HG03196 (cell line): ENCODE data around the gene GRK1.

ENCODE experiments used
- ATAC-seq: cut with Tn5 transposase; IDR thresholded peaks from one replicate; pipeline ENCODE4 v1.9.1; 2021; ENCODE audit not compliant: unreplicated experiment

The GRK1 gene

DNA sequence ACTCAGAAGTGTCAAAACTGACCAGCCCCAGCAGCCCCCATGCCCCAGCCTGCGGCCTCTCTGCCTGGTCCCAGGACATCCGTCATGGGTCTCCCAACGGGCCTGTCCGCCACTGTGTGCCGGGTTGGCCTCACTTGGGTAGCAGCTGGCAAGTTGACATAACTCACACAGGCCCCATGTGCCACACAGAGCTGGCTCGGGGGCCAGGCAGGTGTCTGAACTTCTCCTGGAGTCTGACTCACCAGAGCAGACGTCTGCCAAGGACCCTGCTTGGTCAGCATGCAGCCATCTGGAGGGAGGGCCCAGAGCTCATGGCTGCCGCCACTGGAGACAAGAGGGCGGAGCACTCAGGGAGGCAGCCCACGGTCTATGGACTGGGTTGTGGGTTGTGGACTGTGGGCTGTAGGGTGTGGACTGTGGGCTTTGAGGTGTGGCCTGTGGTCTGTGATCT, 60.0 kb downstream of the GRK1 start:
- no peak for ATAC-seq

- no peak for ATAC-seq
Observed at GRCh38 chr13:113728571-113729054, 61.6 kb downstream of the GRK1 start.

GRCh38 chr13:113729187-113730019, 62.4 kb downstream of the GRK1 start:
- no peak for ATAC-seq

DNA sequence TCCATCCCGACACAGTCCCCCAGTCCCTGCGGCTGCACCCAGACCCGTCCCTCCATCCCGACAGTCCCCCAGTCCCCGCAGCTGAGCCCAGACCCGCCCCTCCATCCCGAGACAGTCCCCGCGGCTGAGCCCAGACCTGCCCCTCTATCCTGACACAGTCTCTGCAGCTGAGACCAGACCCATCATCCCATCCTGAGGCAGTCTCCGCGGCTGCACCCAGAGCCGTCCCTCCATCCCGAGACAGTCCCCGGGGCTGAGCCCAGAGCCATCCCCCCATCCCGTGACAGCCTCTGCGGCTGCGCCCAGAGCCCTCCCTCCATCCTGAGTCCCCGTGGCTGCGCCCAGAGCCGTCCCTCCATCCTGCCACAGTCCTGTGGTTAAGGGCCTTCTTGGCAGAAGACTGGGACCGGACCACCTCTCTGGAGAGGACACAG, 63.3 kb downstream of the GRK1 start:
- ATAC-seq = no peak

DNA sequence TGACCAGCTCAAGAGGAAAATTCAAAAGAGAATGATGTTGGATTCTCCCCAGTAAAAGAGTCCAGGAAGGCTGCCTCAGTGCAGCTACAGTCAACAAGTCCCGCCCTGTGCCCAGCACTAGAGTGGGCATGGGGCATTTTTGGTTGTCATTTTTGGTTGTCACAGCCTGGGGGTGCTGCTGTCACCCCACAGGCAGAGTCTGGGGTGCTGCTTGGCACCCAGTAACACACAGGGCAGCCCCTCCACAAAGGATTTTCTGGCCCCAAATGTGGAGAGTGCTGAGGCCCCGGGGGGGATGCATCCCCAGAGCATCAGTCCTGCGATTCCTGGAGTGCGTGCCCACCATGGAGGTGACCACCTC, 63.8 kb downstream of the GRK1 start:
- no peak for ATAC-seq

GRCh38 chr13:113731192-113732175, 64.5 kb downstream of the GRK1 start:
- ATAC-seq = no peak

DNA sequence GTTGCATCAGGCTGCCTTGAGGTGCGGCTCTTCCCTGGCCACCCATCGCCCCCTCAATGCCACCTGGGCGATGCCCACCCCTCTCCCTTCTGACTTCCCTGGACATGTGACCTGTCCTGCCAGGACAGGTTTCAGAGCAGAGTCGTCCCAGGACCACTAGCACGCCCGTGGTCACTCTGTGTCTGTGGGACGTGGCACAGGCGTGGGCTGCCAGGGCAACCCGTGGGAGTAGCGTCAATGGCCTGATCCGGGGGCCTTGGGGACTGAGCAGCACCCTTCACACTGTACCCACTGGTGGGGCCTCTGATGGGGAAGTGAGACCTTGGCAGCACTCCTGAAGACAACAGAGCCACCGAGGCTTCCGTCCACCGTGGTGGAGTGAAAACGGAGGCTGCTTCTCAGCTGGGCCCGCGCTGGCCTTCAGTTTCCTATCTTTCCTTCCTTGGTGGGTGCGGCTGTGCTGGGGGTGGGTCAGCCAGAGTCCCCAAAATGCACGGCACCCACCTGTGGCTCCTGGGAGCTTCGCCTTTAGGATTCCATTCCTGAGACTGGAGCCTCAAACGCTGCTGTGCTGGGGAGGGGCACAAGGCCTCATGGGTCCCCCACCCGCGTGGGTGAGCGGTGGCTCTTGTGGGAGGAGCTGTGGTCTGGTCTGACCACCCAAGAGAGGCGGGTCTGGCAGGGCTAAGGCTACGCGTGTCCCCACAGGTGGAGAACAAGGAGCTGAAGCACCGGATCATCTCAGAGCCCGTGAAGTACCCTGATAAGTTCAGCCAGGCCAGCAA, 65.3 kb downstream of the GRK1 start:
- no peak for ATAC-seq

- no peak for ATAC-seq
Observed at GRCh38 chr13:113732961-113733950, 66.2 kb downstream of the GRK1 start.

DNA sequence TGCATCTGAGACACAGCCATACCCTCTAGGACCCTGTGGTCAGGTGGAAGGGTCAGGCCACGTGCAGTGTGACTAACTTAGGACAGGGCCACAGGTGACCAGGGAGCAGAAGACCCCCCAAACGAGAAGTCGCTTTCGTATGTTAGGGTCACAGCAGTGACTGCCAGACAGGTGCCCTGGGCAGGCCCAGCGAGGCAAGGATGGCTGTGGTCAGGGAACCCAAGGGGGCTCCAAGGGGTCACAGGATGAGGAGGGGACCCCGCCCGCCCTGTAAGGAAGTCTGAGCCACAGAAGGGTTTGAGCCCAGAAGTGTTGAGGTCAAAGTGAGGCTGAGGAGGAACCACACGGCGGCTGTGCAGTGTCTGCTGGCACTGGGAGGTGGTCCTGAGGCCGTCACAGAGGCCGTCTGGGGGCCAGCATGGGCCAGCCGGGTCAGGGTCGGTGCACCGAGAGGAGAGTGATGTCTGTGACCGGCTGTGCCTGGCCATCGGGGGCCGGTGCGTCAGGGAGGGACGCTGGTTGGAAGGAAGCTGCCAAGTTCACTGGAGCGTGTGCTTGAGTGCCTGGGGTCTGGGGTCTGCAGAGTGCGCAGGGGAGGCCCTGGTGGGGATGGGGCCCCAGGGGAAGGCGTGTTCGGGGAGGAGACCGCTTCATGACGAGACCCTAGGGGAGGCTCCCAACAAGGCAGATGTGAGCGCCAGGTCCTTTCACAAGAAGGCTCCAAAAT, 67.2 kb downstream of the GRK1 start:
- ATAC-seq = no peak

- no peak for ATAC-seq
Observed at GRCh38 chr13:113734826-113735125, 67.8 kb downstream of the GRK1 start.

DNA sequence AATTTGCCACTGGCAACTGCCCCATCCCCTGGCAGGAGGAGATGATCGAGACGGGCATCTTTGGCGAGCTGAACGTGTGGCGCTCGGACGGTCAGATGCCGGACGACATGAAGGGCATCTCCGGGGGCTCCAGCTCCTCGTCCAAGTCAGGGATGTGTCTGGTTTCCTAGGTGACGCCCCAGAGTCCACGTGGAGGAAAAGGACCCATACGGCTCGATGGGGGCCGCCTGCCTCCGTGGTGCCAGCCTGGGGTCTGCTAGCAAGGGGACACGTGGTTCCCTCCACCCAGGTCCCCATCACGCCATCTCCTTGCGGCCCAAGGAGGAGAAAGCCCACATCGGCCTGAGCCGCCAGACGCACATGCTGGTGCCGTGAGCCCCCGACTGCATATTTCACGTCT, 68.2 kb downstream of the GRK1 start:
- no peak for ATAC-seq

GRCh38 chr13:113735750-113736149, 68.7 kb downstream of the GRK1 start:
- ATAC-seq = no peak

- ATAC-seq = no peak
Observed at GRCh38 chr13:113736258-113736731, 69.3 kb downstream of the GRK1 start.

DNA sequence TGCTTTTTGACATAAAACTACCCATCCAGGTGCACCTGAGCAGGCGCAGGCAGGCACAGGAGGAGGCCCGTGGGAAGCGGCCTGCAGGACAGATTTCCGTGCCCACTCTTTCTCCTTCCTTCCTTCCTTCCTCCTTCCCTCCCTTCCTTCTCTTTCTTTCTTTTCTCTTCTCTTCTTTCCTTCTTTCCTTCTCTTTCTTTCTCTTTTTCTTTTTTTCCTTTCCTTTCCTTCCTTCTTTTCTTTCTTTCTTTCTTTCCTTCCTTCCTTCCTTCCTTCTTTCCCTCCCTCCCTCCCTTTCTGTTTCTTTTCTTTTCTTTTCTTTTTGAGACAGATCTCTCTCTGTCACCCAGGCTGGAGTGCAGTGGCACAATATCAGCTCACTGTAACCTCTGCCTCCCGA, 70.8 kb downstream of the GRK1 start:
- ATAC-seq = no peak

GRCh38 chr13:113739527-113740285, 72.7 kb downstream of the GRK1 start:
- ATAC-seq = no peak

DNA sequence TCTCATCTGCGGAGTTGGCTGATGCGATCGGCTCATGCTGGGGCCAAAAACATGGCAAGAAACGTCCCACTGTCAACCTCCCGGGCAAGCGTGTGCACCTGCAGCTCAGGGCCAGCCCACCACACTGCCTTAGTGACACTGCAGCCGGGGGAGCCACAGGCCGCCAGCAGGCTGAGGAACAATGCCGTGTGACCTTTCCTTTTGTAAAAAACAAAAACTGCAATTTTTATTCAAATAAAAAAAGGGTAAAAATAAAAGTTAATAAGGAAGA, 73.2 kb downstream of the GRK1 start:
- no peak for ATAC-seq

DNA sequence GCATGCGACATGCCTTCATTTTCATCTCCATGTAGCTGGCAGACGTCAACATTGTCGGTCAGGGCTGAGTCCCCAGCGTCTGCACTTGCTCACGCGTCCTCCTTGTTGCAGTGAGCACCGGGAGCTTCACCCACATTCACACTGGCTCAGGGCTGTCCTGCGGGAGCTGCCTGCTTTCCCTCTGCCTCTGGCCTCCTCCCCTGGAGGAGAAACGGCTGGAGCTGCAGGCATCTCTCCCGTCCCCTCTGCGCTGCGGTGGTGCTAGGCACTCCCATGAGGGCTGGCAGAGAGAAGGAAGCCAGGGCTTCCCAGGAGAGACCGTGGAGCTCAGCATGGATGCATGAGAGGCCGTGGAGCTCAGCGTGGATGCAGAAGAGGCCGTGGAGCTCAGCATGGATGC, 73.6 kb downstream of the GRK1 start:
- ATAC-seq = no peak

- ATAC-seq = no peak
Observed at GRCh38 chr13:113741191-113741668, 74.2 kb downstream of the GRK1 start.
